ENCODE data around the gene SYDE1.

Gene SYDE1

GRCh38 chr19:15104003-15104402, 3.2 kb upstream of the SYDE1 start:
- TF ChIP-seq GATA3 (IDR thresholded peaks at IDR 0.05; ENCODE audit: low read depth, low read length) (no peak), GATA2 (IDR thresholded peaks at IDR 0.05; ENCODE audit: low read depth, low read length) (no peak)

DNA sequence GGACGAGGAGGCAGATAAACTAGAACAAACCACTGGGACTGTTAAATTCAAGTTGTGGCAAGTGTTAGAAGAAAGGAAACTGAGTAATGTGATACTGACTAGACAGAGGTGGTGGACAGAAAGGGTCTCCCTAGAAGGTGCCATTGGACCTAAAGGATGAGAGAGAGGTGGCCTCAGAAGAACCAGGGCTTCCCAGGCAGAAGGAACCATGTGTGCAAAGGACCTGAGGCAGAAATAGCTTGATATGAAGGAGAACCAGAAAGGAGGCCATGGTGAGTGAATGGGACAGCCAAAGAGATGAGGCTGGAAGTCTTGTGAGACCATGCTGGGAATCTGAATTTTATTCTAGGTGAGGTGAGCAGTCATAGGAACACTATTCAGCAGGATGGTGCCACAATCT, 2.8 kb upstream of the SYDE1 start:
- TF ChIP-seq GATA3 (IDR thresholded peaks at IDR 0.05; ENCODE audit: low read depth, low read length) (no peak), GATA2 (IDR thresholded peaks at IDR 0.05; ENCODE audit: low read depth, low read length) (no peak)

DNA sequence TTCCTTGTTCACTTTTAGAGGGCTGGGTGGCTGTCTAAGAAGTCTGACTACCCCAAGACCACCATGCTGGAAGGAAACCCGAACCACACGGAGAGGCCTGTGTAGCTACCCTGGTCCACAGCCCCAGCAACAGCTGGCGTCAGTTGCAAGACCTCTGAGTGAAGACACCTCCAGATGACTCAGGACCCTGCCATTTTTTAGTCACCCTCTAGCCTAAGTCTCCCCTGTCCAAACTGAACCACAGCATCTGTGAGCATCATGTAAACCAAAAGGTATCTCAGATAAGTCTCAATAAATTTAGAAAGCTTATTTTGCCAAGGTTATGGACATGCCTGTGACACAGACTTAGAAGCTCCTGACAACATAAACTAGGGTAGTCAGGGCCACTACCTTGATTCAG, 2.2 kb upstream of the SYDE1 start:
- TF ChIP-seq GATA2 (IDR thresholded peaks at IDR 0.05; ENCODE audit: low read depth, low read length) (no peak), GATA3 (IDR thresholded peaks at IDR 0.05; ENCODE audit: low read depth, low read length) (no peak)

- TF ChIP-seq GATA2 (IDR thresholded peaks at IDR 0.05; ENCODE audit: low read depth, low read length) (no peak), GATA3 (IDR thresholded peaks at IDR 0.05; ENCODE audit: low read depth, low read length) (no peak)
These were observed 1.1 kb downstream of the SYDE1 start for GRCh38 chr19:15108145-15108844.

DNA sequence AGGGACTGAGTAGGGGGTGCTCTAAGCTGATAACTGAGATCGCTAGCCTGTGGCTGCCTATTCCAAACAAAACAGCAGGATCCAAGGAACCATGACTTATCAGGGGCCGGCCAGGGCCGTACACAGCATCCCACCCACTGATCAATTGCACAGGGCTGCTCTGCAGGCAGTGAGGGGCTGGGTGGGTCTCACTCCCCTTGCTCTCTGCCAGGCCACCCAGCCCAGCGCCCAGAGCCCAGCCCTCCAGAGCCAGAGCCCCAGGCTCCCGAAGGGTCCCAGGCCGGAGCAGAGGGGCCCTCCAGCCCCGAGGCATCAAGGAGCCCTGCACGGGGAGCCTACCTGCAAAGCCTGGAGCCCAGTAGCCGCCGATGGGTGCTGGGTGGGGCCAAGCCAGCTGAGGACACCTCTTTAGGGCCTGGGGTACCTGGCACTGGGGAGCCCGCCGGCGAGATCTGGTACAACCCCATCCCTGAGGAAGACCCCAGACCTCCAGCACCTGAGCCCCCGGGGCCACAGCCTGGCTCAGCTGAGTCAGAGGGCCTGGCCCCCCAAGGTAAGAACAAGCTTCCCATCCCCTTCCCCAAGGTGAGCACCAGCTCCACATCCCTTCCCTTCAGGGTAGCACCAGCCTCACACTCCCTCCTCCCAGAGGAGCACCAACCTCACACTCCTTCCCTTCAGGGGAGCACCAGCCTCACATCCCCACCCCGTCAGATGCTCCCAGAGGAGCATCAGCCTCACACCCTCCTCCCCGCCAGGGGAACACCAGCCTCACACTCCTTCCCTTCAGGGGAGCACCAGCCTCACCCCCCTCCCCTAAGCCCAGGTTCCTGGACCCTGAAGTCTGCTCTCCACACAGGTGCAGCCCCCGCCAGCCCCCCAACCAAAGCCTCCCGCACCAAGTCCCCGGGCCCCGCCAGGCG, 1.9 kb downstream of the SYDE1 start:
- TF ChIP-seq GATA3 (IDR thresholded peaks at IDR 0.05; ENCODE audit: low read depth, low read length) (no peak), GATA2 (IDR thresholded peaks at IDR 0.05; ENCODE audit: low read depth, low read length) (no peak)

DNA sequence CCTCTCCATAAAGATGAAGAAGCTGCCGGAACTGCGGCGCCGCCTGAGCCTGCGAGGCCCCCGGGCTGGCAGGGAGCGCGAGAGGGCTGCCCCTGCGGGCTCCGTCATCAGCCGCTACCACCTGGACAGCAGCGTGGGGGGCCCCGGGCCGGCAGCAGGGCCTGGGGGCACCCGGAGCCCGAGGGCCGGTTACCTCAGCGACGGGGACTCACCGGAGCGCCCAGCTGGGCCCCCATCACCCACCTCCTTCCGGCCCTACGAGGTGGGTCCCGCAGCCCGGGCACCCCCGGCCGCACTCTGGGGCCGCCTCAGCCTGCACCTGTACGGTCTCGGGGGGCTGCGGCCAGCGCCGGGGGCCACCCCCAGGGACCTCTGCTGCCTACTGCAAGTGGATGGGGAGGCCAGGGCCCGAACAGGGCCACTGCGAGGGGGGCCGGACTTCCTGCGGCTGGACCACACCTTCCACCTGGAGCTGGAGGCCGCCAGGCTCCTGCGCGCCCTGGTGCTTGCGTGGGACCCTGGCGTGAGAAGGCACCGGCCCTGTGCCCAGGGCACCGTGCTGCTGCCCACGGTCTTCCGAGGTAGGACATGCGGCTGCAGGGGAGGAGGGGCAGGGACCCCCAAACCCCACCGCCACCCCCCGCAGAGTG, 2.7 kb downstream of the SYDE1 start:
- TF ChIP-seq GATA2 (IDR thresholded peaks at IDR 0.05; ENCODE audit: low read depth, low read length): no peak
- TF ChIP-seq GATA3 (IDR thresholded peaks at IDR 0.05; ENCODE audit: low read depth, low read length): no peak

DNA sequence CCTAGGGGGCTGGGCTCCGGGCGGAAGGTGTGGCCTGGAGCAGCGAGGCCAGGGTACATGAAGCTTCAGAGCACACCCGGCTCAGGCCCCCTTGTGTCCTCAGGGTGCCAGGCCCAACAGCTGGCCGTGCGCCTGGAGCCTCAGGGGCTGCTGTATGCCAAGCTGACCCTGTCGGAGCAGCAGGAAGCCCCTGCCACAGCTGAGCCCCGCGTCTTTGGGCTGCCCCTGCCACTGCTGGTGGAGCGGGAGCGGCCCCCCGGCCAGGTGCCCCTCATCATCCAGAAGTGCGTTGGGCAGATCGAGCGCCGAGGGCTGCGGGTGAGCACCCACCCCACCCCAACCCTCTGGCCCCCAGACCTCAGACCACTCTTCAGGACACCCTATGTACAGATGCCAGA, 3.2 kb downstream of the SYDE1 start:
- TF ChIP-seq GATA2 (IDR thresholded peaks at IDR 0.05; ENCODE audit: low read depth, low read length) (no peak), GATA3 (IDR thresholded peaks at IDR 0.05; ENCODE audit: low read depth, low read length) (no peak)

- TF ChIP-seq GATA3 (IDR thresholded peaks at IDR 0.05; ENCODE audit: low read depth, low read length) (no peak), GATA2 (IDR thresholded peaks at IDR 0.05; ENCODE audit: low read depth, low read length) (no peak)
These were observed 4.6 kb downstream of the SYDE1 start for GRCh38 chr19:15111758-15112157.

DNA sequence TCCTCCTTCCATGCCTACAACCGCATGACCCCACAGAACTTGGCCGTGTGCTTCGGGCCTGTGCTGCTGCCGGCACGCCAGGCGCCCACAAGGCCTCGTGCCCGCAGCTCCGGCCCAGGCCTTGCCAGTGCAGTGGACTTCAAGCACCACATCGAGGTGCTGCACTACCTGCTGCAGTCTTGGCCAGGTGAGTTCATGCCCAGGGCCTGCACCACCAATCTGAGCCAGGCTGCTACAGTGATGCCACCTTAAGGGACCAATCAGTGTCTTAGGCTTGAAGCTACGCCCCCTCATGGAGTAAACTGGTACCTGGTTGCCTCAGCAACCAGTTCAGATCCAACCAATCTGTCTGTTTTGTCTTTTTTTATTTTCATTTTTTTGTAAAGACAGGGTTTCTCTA, 5.2 kb downstream of the SYDE1 start:
- TF ChIP-seq GATA2 (IDR thresholded peaks at IDR 0.05; ENCODE audit: low read depth, low read length): no peak
- TF ChIP-seq GATA3 (IDR thresholded peaks at IDR 0.05; ENCODE audit: low read depth, low read length): no peak

- no peak for TF ChIP-seq GATA2 (IDR thresholded peaks at IDR 0.05; ENCODE audit: low read depth, low read length)
- no peak for TF ChIP-seq GATA3 (IDR thresholded peaks at IDR 0.05; ENCODE audit: low read depth, low read length)
These were observed 6.3 kb downstream of the SYDE1 start for GRCh38 chr19:15113245-15114152.

DNA sequence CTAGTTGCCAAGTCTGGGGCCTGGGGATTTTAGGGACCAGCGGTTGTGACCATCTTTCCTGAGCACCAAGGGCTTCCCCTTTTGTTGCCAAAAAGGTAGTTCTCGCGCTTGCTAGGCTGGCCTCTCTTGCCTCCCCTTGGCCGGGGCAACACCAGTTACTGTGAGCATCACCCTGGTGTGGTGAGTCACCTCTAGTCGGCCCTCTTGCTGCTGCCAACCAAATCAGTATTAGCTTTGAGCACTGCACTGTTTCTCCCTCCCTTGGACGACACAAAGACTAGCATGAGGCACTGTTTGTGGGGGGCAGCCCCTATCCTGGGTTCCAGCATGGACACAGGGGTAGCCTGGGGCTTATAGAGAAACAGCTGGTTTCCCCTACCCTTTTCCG, 6.9 kb downstream of the SYDE1 start:
- TF ChIP-seq GATA3 (IDR thresholded peaks at IDR 0.05; ENCODE audit: low read depth, low read length): no peak
- no peak for TF ChIP-seq GATA2 (IDR thresholded peaks at IDR 0.05; ENCODE audit: low read depth, low read length)

DNA sequence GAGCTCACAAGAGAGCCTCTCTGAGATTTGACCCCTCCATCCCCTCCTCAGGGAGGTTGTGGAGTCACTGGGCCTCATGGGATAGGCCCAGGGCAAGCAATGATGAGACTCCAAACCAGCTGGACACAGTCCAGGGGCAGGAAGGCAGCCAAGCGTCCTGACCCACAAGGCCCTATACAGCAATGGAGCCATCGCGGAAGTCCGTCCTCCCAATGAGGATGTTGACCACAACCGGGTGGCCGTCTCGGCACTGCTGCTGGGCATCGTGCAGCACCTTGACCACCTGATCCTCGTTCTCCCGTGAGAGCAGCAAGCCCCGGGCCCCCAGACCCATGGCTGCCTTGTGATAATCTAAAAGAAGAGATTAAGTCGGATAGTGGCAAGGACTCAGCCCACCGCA, 7.9 kb downstream of the SYDE1 start:
- TF ChIP-seq GATA2 (IDR thresholded peaks at IDR 0.05; ENCODE audit: low read depth, low read length) (no peak), GATA3 (IDR thresholded peaks at IDR 0.05; ENCODE audit: low read depth, low read length) (no peak)

DNA sequence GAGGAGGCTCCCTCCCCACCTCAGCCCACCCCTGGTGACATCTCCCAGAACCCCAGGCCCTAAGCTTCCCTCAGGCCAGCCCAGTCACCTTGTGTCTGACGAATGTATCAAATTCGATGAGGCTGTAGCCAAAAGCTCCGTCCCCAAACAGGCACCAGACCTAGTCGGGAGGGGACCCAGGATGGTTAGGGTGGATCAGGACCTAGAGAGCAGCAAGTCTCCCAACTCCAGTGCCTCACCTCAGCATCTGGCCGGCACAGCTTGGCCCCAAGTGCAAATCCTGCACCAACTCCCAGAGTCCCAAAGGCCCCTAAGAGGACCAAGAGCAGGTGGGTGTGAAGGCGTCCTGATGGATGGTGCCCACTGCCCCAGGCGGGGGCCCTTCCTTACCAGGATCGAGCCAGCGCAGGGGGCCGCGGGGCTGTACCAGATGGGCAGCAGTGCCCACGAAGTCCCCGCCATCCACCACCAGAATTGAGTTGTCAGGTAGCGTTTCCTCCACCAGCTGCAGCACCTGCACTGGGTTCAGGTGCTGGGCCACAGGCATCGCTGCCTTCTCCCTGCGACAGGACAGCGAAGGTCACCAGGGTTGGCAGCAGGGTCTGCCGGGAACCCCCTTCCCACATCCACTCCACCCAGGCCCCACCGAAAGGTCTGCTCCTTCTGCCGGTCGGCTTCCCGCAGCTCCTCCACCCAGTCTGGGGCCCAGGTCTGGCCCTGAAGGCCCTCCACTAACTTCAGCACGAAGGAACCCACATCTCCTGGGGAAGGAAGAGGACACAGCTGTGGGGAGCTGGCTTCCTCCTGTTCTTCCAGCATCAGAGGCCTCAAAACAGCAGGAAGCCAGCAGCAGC, 8.8 kb downstream of the SYDE1 start:
- TF ChIP-seq GATA3 (IDR thresholded peaks at IDR 0.05; ENCODE audit: low read depth, low read length) (no peak), GATA2 (IDR thresholded peaks at IDR 0.05; ENCODE audit: low read depth, low read length) (no peak)

Data from SH-SY5Y (cell line).